Activated CD4-positive, alpha-beta T cell treated with anti-CD3 and anti-CD28 coated beads for 1 hour (primary cell): ENCODE data around the gene ATAT1.

Source experiments
- DNase-seq: peaks from one replicate; pipeline ENCODE4 v3.0.0-alpha.2; 2020

Gene ATAT1

DNA sequence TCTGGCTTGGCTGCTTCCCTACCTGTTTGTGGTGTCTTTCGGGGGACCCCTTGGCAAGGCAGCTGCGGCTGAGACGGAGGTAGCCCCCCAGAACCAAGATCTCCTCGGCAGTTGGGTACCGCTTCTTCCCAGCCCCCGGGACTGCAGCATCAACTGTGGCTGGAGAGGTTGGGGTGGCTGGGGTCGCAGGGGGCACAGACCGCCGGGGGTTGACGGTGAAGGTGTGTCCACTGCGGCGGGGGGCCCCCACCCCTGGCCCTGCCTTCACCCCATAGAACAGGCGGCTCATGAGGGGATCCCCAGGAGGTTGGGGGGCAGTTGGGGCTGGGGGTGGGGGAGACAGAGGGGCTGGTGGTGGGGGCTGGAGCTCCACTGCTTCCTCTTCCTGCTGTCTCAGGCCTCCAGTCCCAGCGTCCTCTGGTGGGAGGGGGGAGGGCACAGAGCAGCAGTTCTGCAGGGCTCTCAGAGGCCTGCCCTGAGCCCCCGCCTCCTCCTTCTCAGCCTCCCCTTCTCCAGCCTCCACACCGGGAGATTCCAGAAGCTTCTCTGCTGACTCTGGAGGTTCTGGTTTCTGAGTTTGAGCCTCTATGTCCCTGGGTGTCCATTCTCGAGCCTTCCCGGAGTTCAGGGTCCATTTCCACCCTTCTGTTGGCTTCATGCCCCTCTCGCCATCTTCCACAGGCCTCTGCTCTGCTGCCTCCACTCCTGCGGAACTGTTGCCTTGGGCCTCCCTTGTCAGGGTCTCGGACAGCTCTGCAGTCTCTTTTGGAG is 57.9 kb downstream of the ATAT1 start:
- no peak for DNase-seq

DNA sequence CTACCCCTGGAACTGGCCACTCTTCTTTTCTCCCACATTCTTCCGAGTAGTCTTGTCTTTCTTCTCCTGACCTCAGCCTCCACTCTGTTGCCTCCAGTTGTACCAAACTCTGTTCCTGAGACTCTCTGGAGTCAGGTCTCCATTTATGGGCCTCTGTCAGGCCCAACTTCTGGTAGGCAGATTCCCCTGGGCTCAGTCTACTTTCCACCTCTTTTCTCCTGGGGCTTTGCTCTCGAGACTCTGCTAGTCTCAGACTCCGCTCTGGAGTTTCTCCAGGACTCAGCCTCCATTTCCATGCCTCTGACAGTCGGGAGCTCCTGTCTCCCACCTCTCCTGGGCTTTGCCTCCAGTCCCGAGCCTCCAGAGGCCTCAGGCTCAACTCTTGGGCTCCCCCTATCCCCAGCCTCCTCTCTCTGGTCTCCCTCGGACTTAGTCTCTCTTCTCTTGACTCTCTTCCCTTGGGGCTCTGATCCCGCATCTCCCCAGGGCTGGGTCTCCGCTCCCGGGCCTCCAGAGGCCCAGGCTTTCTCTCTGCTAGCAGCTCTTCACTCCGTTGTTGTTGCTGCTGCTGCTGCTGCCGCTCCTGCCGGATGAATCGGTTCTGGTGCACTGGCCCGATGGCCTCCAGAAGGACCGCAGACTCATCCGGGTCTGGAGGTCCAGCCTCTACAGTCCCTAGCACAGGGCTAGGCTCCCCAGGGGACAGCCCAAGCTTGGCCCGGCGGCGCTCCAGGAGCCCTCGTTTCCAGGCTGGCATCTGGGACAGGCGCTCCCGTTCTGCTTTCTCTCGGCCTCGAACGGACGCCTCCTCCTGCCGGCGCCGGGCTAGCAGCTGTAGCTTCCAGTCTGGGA is 58.7 kb downstream of the ATAT1 start:
- DNase-seq = no peak

DNA sequence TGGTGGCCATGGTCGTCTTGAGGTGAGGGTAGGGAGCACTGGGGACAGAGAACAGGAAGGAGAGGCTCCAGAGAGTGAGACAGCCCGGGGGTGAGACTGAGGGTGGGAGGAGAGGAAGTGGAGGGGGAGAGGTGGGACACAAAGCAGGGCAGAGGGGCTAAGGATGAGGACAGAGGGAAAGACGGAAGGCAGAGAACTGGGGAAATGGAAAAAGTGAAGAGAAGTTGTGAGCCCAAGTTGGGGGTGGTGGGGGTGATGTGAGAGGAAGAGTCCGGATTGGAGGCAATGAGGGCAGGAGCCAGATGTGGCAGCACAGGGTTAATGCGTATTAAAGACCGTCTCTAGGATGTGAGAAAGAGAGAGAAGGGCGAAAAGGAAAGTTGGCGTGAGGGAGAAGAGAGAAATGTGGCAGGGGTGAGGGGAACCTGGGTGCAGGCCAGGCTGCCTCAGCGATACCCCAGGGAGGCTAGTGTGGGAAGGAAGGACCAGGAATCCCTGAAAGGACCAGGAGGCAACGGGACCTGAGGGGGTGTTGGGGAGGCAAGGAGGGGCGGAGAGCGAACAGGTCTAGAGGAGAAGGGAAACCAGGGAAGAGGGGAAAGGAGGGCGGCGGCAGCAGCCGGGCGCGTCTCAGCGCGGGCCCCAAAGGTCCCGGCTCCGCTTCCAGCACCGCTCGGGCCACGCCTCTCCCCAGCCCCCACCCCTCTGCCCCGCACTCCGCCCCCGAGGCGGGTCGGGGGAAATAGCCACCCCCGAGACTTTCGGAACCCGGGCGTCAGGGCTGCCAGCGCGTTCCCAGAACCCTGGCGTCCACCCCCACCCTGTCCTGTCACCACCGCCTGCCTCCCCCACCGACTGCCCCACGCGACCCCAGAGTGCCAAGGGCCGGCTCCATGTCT is 59.6 kb downstream of the ATAT1 start, which contains the start of gene PPP1R18:
Gene PPP1R18, minus strand, starts transcription at position 637 of the 899 bp plus-strand sequence. Its CDS starts 627 bp downstream, at position 10.
- peak; percentile 74 for DNase-seq

DNA sequence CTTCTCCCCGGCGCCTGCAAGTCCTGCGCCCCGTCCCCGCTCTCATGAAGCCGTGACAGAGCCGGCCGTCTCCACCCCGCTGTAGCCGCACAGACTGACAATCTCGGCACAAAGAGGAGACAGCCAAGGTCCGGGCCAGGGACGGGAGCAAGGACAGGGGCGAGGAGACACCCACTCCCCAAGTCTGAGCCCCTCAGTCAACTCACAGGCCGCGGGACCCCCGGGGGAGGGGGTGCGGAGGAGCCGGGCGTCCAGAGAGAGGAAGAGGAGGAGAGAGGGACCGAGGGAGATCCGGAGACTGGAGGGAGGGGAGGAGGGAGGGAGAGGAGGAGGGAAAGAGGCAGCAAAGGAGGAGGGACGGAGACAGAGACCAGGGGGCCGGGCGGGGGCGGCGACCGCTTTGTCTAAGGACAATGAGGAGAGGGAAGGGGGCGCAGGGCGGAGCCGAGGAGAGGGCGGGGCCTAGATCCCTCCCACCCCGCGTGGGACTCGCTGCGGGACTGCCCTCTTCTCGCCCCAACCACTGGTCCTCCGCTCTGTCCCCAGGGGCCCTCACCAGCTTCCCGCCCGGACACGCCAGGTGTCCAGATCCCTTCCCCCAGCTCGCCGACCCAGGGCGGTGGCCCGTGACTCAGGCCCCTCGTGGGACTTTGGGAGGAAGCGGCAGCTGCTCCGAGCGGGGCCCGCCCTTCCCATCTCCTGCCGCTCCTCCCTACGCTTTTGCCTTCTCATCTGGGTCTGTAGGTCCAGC is 60.4 kb downstream of the ATAT1 start:
- DNase-seq = peak; percentile 59

DNA sequence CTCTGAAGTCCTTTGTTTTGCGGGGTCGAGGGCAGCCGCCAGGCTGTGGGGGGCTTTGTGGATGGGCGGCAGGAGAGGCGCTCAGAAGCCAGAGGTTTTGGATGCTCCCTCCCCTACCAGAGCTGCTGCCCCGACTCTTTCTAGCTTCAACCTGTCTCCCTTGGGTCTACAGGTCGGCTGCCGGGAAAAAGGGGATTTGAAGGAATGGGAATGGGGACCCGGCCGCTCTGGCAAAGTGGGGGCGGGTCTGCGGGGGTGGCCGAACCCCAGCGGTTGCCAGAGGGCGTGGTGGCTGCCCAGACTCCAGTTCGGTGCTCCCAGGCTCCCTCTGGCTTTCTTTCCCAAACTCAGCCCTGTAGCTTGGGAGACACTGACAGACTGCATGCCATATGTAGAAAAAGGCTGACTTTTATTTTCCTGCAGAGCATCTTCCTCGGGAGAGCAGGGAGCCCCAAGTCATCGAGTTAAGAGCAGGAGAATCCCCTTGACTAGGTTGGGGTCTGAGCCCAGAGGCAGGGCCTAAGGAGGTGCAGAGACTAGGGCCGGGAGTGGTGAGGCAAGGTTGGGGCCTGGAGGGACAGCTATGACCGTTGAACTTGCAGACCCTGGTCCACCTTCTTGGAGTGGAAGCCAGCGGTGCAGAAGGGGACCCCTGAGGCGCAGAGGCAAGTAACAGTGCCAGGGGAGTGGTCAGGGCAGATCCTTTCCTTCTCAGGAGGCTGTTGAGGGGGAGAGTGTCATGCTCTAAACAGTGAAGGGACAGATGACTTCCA is 61.2 kb downstream of the ATAT1 start:
- DNase-seq = no peak

DNA sequence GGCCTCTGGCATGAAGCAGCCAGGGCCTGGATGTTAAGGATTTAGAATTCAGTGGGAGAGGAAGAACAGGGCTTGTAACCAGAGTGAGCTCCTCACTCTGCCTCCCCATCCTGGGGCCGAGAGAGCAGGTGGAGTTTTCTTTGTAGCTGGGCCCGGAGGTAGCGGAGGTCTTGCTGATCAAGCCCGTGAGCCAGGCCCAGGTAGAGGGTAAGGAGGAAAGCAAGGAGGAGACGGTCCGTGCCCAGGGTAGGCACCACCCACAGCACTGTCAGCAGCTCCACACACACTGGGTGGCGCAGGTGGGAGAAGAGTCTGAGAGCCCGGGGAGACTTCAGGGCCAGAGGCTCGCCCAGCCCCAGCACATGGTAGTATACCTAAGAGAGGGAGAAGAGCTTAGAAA is 61.9 kb downstream of the ATAT1 start:
- DNase-seq = no peak

DNA sequence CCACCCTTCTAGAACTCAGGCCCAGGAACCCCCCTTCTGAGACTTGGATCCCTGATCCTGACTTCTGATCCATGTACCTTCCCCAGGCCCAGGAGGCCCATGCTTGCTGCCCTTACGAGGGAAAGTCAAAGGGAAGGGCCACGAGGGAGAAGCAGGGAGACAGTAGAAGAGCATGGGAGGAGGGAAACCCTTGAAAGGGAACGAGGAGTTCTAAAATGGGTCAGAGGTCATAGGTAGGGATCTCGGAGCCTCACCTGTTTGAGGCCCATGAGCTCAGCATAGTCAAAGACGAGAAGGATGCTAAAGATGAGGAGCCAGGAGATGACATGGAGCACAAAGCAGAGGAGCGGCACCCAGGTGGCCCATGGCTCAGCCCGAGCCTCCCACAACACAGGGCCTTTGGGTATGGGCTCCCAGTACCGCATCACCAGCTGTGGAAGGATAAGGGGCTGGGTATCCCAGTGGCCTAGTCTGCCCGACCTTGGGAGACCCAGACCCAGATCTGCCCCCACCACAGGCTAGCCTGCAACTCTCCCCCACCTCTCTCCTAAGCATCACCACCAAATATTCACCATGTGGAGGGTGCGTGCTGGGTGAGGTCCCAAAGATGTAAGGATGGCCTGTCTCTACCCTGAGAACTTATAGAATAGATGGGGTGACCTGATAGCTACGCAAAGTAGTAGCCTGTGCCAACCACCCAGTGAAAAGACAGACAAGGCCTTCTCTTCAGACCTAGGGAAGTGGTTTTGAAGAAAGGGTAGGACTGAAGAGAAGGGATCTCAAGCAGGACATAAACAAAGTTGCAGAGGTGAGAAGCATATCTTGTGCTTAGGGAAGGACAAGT is 62.6 kb downstream of the ATAT1 start:
- no peak for DNase-seq

DNA sequence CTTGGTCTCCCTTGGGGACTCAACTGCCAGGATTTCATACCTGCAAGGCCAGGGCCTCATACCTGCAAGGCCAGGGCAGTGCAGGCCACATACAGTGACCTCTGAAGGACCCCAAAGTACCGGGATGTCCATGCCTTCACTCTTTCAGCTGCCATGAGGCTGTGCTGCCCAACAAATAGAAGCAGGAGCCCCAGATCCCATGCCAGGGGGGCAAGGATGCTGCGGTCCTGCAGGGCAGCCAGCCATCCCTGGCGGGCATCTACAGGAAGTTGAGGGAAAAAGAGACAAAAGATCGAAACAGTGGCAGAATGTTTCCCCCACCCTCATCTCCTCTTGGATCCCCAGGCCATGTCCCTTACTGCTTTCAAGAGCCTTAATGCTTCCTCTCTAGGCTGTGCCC is 63.3 kb downstream of the ATAT1 start:
- DNase-seq = no peak

DNA sequence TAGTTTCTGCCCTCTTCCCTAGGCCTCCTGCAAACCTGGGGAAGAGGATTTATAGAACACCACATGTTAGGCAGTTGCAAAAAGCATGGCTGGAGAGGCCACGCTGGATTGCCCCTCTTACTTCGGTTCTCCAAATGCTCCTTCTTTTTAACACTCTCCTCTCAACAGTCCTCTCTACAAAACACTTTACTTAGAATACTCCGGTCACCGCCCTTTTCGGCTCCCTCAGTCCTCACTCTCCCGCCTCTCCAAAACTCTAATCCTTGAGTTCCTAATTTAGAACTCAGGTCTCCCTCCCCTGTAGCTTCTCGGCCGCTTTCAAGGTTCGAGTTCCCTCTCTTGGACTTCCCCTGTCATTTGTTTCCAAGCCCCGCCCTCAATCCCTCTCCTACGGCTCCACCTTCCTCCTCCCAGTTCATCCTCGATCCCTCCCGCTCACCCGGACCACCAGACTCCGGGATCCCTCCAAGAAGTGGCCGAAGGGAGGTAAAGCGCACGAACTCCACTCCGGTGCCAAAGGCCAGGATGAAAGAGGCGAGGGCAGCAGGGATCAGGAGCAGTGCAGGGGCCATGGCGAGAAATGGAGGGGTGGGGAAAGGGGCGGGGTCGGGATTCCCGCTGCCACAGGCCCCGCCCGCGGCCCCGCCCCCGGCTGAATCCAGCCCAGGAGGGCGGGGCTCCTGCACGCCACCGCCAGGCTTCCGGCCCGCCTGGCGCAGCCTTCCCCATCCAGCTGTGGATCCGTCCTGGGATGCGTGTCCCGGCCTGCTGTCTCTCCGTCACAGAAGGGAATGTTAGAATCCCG is 63.9 kb downstream of the ATAT1 start, which contains the start of gene NRM:
Gene NRM, minus strand, starts transcription at position 582 of the 805 bp plus-strand sequence. Its CDS starts 10 bp downstream, at position 572.
- peak; percentile 48 for DNase-seq

DNA sequence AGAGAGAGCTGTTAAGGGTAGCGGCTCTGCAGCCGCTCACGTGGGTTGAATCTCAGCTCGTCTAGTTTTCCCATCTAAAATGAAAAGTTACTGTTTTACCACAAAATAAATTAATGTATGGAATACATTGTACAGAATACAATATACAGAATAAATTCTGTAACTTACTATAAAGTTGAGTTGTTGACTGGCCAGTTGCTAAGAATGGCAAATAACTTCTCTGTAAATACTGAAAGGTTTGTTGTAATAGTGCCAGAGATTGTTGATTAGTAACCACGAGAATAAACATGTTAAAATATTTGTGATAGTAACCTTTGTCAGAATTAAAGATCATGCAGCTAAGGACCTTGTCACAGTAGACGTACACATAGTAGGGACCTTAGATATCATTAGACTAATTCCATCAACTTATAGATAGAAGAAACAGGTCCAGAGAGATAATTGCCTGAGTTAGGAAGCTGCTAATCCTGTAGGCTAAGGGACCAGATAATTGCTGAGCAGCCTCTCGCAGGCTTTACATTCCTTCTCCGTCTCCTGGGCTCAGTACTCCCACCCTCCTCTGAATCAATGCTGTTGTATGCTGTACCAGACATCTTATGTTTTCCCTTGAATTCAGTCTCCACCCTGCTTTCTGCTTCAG is 64.7 kb downstream of the ATAT1 start:
- no peak for DNase-seq
